Measurements from ENCODE around the gene DSEL. TPM values are rescaled to one million over a fixed set of nuclear protein-coding genes. Genes with fewer than 3 reads are reported as not detected.

DSEL gene
- total RNA-seq, 1 donor from 2014 or later = 1.6 TPM

DNA sequence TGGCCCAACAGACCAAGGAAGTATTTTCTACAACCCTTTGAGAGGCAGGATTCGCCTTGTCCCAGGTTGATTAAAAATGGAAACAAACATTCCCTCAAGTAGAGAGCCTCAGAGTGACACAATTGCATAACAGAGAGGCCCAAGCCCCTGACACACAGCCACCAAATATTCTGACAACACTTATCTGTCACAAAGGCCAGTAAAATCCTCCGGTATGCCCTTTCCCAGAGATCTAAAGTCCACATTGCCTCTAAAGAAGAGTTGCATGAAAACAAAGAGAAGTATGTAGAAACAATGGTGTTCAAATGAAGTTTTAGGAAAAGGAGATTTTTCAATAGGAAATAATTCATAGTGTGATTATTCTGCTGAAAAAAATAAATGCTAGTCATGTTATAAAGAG, 32.1 kb downstream of the DSEL start:
- Histone ChIP-seq H3K27me3 (ENCODE audit: low read depth) (no peaks in the 10 kb centered on the region), H3K27ac (replicated peaks) (no peak overlapping the region), H3K4me1 (no peaks in the 10 kb centered on the region), H3K36me3 (no peaks in the 10 kb centered on the region), H3K9me3 (replicated peaks) (peaks cover 10% of the 10 kb centered on the region), H3K4me3 (no peak overlapping the region)
- TF ChIP-seq, protein P1, sequence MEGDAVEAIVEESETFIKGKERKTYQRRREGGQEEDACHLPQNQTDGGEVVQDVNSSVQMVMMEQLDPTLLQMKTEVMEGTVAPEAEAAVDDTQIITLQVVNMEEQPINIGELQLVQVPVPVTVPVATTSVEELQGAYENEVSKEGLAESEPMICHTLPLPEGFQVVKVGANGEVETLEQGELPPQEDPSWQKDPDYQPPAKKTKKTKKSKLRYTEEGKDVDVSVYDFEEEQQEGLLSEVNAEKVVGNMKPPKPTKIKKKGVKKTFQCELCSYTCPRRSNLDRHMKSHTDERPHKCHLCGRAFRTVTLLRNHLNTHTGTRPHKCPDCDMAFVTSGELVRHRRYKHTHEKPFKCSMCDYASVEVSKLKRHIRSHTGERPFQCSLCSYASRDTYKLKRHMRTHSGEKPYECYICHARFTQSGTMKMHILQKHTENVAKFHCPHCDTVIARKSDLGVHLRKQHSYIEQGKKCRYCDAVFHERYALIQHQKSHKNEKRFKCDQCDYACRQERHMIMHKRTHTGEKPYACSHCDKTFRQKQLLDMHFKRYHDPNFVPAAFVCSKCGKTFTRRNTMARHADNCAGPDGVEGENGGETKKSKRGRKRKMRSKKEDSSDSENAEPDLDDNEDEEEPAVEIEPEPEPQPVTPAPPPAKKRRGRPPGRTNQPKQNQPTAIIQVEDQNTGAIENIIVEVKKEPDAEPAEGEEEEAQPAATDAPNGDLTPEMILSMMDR (IDR thresholded peaks at IDR 0.05; ENCODE audit: borderline replicate concordance) = no peak
- DNase-seq = no peak
- intact Hi-C loops (cut with micrococcal nuclease) = no loop called here

DNA sequence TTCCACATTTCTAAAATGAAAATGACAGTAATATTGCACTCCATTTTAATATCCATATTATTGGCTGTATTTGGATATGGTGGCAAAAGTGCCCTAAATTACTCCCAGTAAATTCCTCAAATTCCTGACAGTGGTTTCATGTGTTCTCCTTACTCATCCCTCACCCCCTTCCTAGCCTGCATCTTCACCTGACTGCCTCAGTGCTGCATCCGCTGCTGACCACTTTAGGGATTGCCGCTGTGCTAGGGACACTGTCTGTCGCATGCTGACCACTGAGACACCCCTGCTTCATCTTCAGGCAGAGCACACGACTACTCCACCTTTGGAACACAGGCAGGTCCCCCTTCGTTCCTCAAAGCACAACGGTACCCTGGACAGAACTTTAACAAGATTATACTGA, 32.6 kb downstream of the DSEL start:
- no peaks in the 10 kb centered on the region for H3K27me3 ChIP-seq (ENCODE audit: low read depth)
- no peak overlapping the region for H3K4me3 ChIP-seq
- DNase-seq = no peak
- TF ChIP-seq, protein P1 (IDR thresholded peaks at IDR 0.05; ENCODE audit: borderline replicate concordance) = no peak
- no peaks in the 10 kb centered on the region for H3K36me3 ChIP-seq
- H3K27ac ChIP-seq (replicated peaks) = no peak overlapping the region
- intact Hi-C loops (cut with micrococcal nuclease) = no loop called here
- H3K9me3 ChIP-seq (replicated peaks) = peaks cover 10% of the 10 kb centered on the region
- no peaks in the 10 kb centered on the region for H3K4me1 ChIP-seq

DNA sequence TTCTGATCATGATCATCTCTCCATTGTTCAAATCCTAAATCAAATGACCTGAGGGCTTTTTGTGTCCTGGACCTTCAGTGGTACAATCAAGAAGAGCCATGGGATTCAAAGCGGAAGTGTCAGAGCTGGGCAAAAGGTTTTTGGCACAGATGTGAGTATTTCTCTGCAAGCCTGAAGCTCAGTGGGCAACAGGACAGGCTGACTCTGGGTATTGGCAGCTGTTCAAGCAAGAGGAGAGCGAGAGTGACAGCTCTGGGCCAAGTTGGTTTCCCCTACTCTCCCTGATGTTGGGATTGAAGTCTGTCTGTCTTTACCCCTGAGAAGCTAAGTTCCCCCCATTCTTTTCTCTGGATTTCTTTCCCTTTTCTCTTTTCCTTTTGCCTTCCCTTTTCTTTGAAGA, 33.3 kb downstream of the DSEL start:
- H3K27ac ChIP-seq (replicated peaks) = no peak overlapping the region
- TF ChIP-seq, protein P1 (IDR thresholded peaks at IDR 0.05; ENCODE audit: borderline replicate concordance) = no peak
- H3K36me3 ChIP-seq = no peaks in the 10 kb centered on the region
- intact Hi-C loops (cut with micrococcal nuclease) = no loop called here
- H3K4me3 ChIP-seq = no peak overlapping the region
- H3K9me3 ChIP-seq (replicated peaks) = peaks cover 10% of the 10 kb centered on the region
- H3K4me1 ChIP-seq = no peaks in the 10 kb centered on the region
- no peaks in the 10 kb centered on the region for H3K27me3 ChIP-seq (ENCODE audit: low read depth)
- DNase-seq = no peak

DNA sequence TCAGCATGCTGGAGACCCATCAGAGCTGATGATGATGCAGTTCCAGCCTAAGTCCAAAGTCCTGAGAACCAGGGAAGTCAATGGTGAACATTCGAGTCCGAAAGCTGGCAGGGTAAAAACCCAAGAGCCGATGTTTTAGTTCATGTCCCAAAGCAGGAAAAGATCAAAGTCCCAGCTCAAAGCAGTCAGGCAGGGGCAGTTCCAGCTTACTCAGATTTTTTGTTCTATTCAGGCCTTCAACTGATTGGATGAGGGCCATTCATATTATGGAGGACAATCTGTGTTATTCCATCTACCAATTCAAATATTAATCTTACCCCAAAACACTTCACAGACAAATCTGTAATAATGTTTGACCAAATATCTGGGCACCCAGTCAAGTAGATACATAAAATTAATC, 38.3 kb downstream of the DSEL start:
- Histone ChIP-seq H3K4me3 (no peak overlapping the region), H3K4me1 (no peaks in the 10 kb centered on the region), H3K27me3 (ENCODE audit: low read depth) (no peaks in the 10 kb centered on the region), H3K27ac (replicated peaks) (no peak overlapping the region), H3K36me3 (no peaks in the 10 kb centered on the region), H3K9me3 (replicated peaks) (peaks cover 10% of the 10 kb centered on the region)
- intact Hi-C loops (cut with micrococcal nuclease) = no loop called here
- DNase-seq = no peak
- TF ChIP-seq, protein P1 (IDR thresholded peaks at IDR 0.05; ENCODE audit: borderline replicate concordance) = no peak

DNA sequence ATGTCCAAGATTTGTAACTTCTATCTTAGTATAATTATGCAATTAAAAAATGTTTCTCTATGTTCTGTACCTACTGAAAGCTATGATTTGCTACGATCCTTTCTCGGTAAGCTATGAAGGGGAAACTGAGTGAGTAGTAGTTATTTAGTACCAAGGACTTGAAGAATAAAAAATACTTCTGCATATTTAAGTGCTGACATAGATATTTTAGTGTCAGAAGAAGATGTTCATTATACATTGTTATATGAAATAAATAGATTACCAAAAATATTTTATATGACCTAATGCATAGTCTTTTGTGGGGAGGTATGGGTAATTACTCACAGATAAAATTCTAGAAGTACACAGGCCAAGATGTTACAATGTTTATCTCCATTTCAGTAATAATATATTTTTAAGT, 39.0 kb downstream of the DSEL start:
- peaks cover 10% of the 10 kb centered on the region for H3K9me3 ChIP-seq (replicated peaks)
- H3K4me1 ChIP-seq = no peaks in the 10 kb centered on the region
- TF ChIP-seq, protein P1 (IDR thresholded peaks at IDR 0.05; ENCODE audit: borderline replicate concordance) = no peak
- no peaks in the 10 kb centered on the region for H3K27me3 ChIP-seq (ENCODE audit: low read depth)
- H3K4me3 ChIP-seq = no peak overlapping the region
- H3K36me3 ChIP-seq = no peaks in the 10 kb centered on the region
- intact Hi-C loops (cut with micrococcal nuclease) = no loop called here
- no peak for DNase-seq
- no peak overlapping the region for H3K27ac ChIP-seq (replicated peaks)

DNA sequence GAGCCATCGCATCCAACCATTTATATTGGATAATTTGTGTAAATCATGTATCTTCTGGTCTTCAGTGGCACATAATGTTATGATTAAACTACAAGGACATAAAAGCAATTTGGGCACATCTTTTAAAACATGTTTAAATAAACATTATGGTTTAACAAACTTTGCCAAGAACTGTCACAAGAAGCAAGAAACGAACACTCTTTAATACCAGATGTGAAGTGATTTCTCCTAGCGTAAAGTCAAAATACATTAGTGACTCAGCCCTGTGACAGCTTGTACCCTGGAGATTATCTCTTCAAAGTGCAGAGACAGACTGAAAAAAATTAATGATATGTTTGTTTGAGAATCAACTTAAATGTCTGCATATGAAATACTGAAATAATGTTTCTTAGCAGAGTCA, 39.9 kb downstream of the DSEL start:
- H3K9me3 ChIP-seq (replicated peaks) = peaks cover 10% of the 10 kb centered on the region
- H3K27ac ChIP-seq (replicated peaks) = no peak overlapping the region
- TF ChIP-seq, protein P1 (IDR thresholded peaks at IDR 0.05; ENCODE audit: borderline replicate concordance) = no peak
- H3K27me3 ChIP-seq (ENCODE audit: low read depth) = no peaks in the 10 kb centered on the region
- no peaks in the 10 kb centered on the region for H3K36me3 ChIP-seq
- intact Hi-C loops (cut with micrococcal nuclease) = no loop called here
- DNase-seq = no peak
- H3K4me1 ChIP-seq = no peaks in the 10 kb centered on the region
- H3K4me3 ChIP-seq = no peak overlapping the region
